Breast epithelium (tissue), 3 donors: ENCODE measurements around the gene SYT11.

Experiments used
- POLR2A ChIP-seq: fragments of 450-650 bp; IDR thresholded peaks from one replicate; pipeline ENCODE4 v1.6.1; 2016; ENCODE audit warnings: antibody characterized with exemption, mild to moderate bottlenecking, moderate library complexity
- POLR2AphosphoS5 ChIP-seq, 3 donors: sonication (generic); formaldehyde crosslinking; IDR thresholded peaks; one replicate each; pipeline ENCODE4 v1.6.1; 2017; ENCODE audit warnings: antibody characterized with exemption in 3 of 3
- TF ChIP-seq, protein P1 (sequence below), 3 donors: fragments of 450-650 bp; IDR thresholded peaks; one replicate each; pipeline ENCODE4 v1.5.1; 2016 to 2017; ENCODE audit warnings: antibody characterized with exemption in 3 of 3, mild to moderate bottlenecking in 3 of 3, moderate library complexity in 3 of 3

- TF ChIP-seq POLR2AphosphoS5 (IDR thresholded peaks at IDR 0.05): no peak
- TF ChIP-seq, protein P1, sequence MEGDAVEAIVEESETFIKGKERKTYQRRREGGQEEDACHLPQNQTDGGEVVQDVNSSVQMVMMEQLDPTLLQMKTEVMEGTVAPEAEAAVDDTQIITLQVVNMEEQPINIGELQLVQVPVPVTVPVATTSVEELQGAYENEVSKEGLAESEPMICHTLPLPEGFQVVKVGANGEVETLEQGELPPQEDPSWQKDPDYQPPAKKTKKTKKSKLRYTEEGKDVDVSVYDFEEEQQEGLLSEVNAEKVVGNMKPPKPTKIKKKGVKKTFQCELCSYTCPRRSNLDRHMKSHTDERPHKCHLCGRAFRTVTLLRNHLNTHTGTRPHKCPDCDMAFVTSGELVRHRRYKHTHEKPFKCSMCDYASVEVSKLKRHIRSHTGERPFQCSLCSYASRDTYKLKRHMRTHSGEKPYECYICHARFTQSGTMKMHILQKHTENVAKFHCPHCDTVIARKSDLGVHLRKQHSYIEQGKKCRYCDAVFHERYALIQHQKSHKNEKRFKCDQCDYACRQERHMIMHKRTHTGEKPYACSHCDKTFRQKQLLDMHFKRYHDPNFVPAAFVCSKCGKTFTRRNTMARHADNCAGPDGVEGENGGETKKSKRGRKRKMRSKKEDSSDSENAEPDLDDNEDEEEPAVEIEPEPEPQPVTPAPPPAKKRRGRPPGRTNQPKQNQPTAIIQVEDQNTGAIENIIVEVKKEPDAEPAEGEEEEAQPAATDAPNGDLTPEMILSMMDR (IDR thresholded peaks at IDR 0.05): no peak
- TF ChIP-seq POLR2A: no peak
Observed at GRCh38 chr1:155872527-155872926, 13.2 kb downstream of the SYT11 start.
